Subcutaneous preadipocyte (primary cell): Measurements from ENCODE around the gene ZNF791. TPM values are rescaled to one million over a fixed set of nuclear protein-coding genes. Genes with fewer than 3 reads are reported as not detected.

ENCODE experiments used
- total RNA-seq: library from RNA; depleted of rRNA; stranded (reverse); fragments of >200 nt; gene quantifications from 2 replicates; pipeline ENCODE4 v1.2.3, GENCODE V29; 2012

ZNF791 gene
- total RNA-seq = 10.3 and 12.7 TPM in 2 replicates

DNA sequence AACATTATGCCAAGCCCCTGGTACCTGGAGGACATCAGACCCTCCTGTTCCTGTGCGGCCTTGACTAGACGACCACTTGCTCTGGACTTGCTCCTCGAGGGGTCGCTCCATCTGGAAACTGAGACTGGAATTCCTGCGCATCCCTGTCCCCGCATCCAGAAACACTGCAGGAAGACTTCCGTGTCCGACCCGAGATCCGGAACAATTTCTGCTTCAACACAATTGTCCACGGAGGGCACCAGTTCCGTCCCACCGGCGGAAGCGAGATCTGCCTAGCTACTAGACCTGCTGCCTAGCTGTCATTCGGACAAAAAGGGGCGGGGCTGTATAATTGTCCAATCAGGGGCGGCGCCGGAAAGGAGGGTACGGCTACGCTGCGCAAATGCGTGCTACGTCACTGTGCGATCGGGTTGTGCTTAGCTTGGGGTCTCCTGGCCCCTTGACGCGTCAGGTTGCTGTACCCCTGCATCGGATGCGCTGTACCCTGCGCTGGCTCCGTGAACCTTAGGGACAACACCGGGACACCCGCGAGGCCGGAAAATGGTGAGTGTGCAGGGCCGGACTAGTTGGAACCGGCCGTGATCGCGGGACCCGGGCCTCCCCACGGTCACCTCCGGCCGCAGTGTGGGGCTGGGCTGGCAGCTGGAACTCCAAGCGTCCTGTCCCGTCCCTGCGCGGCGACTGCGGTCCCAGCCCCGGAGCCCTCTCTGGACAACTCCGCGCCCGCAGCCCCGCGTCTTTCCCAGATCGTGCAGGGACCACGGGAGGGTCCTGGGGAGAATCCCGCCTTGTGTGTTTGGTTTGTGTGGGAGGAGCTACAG is at the start of gene ZNF791, which contains the start of gene ZNF490:
TSS of gene ZNF791 (plus strand) at position 381 of the 821 bp plus-strand sequence. CDS start at position 541, 160 bp downstream.
TSS of gene ZNF490 (minus strand) at position 274 of the 821 bp plus-strand sequence. CDS start at position 141, 133 bp downstream.

GRCh38 chr19:12666265-12667048 is 55.7 kb downstream of the ZNF791 start, which contains the start of the genes MAN2B1 and WDR83:
MAN2B1 (minus strand) TSS chr19:12666742; CDS start chr19:12666701, 41 bp downstream.
WDR83 (plus strand) TSS chr19:12666807; CDS start chr19:12669791, 2,984 bp downstream.

DNA sequence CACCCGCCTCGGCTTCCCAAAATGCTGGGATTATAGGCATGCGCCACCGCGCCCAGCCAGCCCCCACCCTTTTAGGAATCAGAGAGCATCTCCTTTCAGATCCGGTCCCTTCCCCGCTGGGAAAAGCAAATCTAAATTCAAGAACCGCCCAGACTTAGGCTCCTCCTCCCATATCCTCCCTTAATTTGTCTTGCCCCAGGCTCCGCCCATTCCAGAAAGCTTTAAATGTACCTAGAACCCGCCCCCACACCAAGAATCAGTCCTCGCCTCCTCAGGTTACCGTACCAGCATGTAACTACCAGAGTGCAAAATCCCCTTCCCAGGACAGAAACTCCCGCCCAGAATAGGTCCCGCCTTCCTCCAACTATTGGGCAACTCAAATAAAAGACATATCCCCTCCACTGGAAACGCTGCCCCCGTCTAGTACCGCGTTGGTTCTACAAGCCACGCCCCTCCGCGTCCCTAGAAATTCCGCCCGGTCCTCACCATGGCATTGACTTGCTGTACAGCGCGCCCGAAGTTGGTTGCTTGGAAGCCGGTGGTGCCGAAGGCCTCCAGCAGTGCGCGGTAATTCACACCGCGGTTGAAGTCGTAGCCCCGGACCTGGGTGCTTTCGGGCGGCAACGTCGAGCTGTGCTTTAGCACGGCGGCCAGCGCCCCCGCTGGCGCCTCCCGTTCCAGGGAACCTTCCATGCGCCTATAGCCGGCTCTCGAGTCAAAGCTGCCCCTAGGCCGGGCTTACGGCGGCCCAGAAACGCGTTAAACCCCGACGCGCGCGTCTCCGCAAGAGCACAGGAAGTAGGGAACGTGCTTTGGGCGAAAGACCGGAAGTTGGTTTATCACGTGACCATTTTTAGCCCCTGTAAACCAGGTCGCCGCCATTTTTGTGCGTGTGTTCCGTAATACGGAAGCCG is 70.6 kb downstream of the ZNF791 start, which contains the start of gene DHPS:
TSS of gene DHPS (minus strand) at position 807 of the 914 bp plus-strand sequence. CDS start at position 693, 114 bp downstream.

Other genes starting within 250 kb of the ZNF791 start
- 1.4 and 1.8 TPM in 2 replicates for gene ZNF442, start 245.2 kb upstream of the ZNF791 start, total RNA-seq
- 2.6 and 3.1 TPM in 2 replicates for gene ZNF799, start 209.6 kb upstream of the ZNF791 start, total RNA-seq
- 1.5 and 1.8 TPM in 2 replicates for gene ZNF443, start 169.9 kb upstream of the ZNF791 start, total RNA-seq
- gene ZNF709, start 126.1 kb upstream of the ZNF791 start, total RNA-seq = 1.4 and 1.8 TPM in 2 replicates
- 3.3 and 4.0 TPM in 2 replicates for gene ZNF564, start 59.4 kb upstream of the ZNF791 start, total RNA-seq
- 6.1 and 7.3 TPM in 2 replicates for gene ZNF490, start 107 bp upstream of the ZNF791 start, total RNA-seq
- 27.4 and 41.2 TPM in 2 replicates for gene MAN2B1, start 55.8 kb downstream of the ZNF791 start, total RNA-seq
- gene WDR83, start 55.9 kb downstream of the ZNF791 start, total RNA-seq = 5.9 and 6.3 TPM in 2 replicates
- gene DHPS, start 71.0 kb downstream of the ZNF791 start, total RNA-seq = 59.2 and 60.0 TPM in 2 replicates
- not detected in 2 replicates for gene GNG14, start 77.1 kb downstream of the ZNF791 start, total RNA-seq
- gene FBXW9, start 85.7 kb downstream of the ZNF791 start, total RNA-seq = 18.2 and 23.5 TPM in 2 replicates
- gene TNPO2, start 113.0 kb downstream of the ZNF791 start, total RNA-seq = 43.0 and 54.0 TPM in 2 replicates
- 131 and 163 TPM in 2 replicates for gene TRIR, start 123.8 kb downstream of the ZNF791 start, total RNA-seq
- gene GET3, start 126.6 kb downstream of the ZNF791 start, total RNA-seq = 92.7 and 97.0 TPM in 2 replicates
- gene BEST2, start 140.9 kb downstream of the ZNF791 start, total RNA-seq = not detected in 2 replicates
- 6.8 and 7.7 TPM in 2 replicates for gene HOOK2, start 164.6 kb downstream of the ZNF791 start, total RNA-seq
- gene JUNB, start 180.6 kb downstream of the ZNF791 start, total RNA-seq = 53.4 and 101 TPM in 2 replicates
- 91.5 and 105 TPM in 2 replicates for gene PRDX2, start 190.9 kb downstream of the ZNF791 start, total RNA-seq
- not detected in 2 replicates for gene THSD8, start 191.1 kb downstream of the ZNF791 start, total RNA-seq
- 33.6 and 41.9 TPM in 2 replicates for gene RNASEH2A, start 195.7 kb downstream of the ZNF791 start, total RNA-seq
- not detected in 2 replicates for gene RTBDN, start 223.7 kb downstream of the ZNF791 start, total RNA-seq
- gene MAST1, start 227.6 kb downstream of the ZNF791 start, total RNA-seq = 0.20 TPM in 1 of 2 replicates, not detected in the other